Lower leg skin (tissue), 3 donors: ENCODE results near the gene LRRC27.

ENCODE experiments used
- POLR2A ChIP-seq, 2 donors: fragments of 450-650 bp; IDR thresholded peaks; one replicate each; pipeline ENCODE4 v1.6.1; 2016 to 2017; ENCODE audit warnings: antibody characterized with exemption in 2 of 2, mild to moderate bottlenecking in 1 of 2, moderate library complexity in 1 of 2
- TF ChIP-seq, protein P1 (sequence below), 3 donors: fragments of 450-650 bp; IDR thresholded peaks; one replicate each; pipeline ENCODE4 v1.5.1; 2016; ENCODE audit warnings: antibody characterized with exemption in 3 of 3, mild to moderate bottlenecking in 3 of 3, moderate library complexity in 2 of 3

DNA sequence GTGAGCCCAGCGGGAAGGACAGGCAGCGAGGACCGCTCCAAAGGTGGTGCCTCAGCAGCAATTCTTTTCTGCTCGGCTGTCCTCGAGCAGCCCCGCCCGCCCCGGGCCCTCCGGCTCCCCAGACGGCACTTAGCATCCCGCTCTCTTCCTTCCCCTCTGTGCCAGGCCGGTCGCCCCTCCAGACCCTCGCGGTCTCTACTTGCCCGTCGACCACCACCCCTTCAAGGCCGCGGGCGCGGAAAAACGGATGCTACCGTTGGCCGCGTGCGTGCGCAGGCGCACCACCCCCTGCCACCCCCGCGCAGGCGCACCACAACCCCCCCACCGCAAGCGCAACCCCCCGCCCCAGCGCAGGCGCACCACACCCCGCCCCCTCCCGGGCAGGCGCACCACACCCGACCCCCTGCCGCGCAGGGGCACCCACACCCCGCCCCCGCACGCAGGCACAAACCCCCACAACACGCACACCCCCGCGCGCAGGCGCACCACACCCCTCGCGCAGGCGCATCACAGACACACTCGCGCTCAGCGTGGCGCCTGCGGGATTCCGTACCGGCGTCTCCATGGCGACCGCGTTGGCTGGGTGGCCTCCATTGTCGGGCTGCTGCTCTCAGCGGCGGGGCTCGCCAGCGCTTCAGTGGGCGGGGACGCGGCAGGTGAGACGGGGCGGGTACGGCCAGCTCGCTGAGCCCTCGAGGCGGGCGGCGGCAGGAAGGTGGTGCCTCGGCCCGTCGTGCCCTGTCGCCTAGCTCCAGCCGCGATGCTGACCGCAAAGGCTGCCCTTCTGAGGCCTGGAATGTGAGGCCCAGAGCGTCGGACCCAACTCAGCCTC lies at the start of gene LRRC27:
- no peak for TF ChIP-seq POLR2A (IDR thresholded peaks at IDR 0.05)
- TF ChIP-seq, protein P1, sequence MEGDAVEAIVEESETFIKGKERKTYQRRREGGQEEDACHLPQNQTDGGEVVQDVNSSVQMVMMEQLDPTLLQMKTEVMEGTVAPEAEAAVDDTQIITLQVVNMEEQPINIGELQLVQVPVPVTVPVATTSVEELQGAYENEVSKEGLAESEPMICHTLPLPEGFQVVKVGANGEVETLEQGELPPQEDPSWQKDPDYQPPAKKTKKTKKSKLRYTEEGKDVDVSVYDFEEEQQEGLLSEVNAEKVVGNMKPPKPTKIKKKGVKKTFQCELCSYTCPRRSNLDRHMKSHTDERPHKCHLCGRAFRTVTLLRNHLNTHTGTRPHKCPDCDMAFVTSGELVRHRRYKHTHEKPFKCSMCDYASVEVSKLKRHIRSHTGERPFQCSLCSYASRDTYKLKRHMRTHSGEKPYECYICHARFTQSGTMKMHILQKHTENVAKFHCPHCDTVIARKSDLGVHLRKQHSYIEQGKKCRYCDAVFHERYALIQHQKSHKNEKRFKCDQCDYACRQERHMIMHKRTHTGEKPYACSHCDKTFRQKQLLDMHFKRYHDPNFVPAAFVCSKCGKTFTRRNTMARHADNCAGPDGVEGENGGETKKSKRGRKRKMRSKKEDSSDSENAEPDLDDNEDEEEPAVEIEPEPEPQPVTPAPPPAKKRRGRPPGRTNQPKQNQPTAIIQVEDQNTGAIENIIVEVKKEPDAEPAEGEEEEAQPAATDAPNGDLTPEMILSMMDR (IDR thresholded peaks at IDR 0.05) = no peak
